Measurements from ENCODE around the gene MCEMP1. TPM values are rescaled to one million over a fixed set of nuclear protein-coding genes. Genes with fewer than 3 reads are reported as not detected.

The MCEMP1 gene
- total and polyA plus RNA-seq, 2 experiments from 2014 or later = not detected

- peaks cover 3% of the 10 kb centered on the region; the same call in 1 of the 3 replicates for H3K36me3 Mint-ChIP-seq (ENCODE audit: low read depth)
- peaks cover 20% of the 10 kb centered on the region for H3K27me3 Mint-ChIP-seq (ENCODE audit: insufficient read depth, low read depth, poor library complexity)
- Histone ChIP-seq H3K36me3 (ENCODE audit: insufficient read depth) (no peaks in the 10 kb centered on the region), H3K4me2 (no peak overlapping the region), H3K27ac (ENCODE audit: low read depth) (no peak overlapping the region), H3K4me1 (ENCODE audit: insufficient read depth) (no peaks in the 10 kb centered on the region), H3F3A (replicated peaks; ENCODE audit: low read depth) (no peaks in the 10 kb centered on the region), H4K20me1 (replicated peaks; ENCODE audit: insufficient read depth) (no peaks in the 10 kb centered on the region; the same call in 1 of the 2 replicates), H3K79me2 (replicated peaks; ENCODE audit: insufficient read depth) (no peaks in the 10 kb centered on the region), H3K4me3 (no peak overlapping the region), H2AFZ (no peak overlapping the region), H3K9me2 (ENCODE audit: insufficient read depth) (no peaks in the 10 kb centered on the region), H3K27me3 (ENCODE audit: insufficient read depth) (peaks cover 6% of the 10 kb centered on the region; the same call in 1 of the 2 replicates)
- no peak for TF ChIP-seq POLR2AphosphoS5 (IDR thresholded peaks at IDR 0.05; ENCODE audit: low read depth)
- TF ChIP-seq REST (IDR thresholded peaks at IDR 0.05; ENCODE audit: unreplicated experiment) = no peak
- no peak for TF ChIP-seq ZNF331 (CRISPR knock-in tag; IDR thresholded peaks at IDR 0.05; ENCODE audit: low read depth)
- no peak for TF ChIP-seq CREB1 (CRISPR knock-in tag; IDR thresholded peaks at IDR 0.05; ENCODE audit: low read depth)
- TF ChIP-seq, protein P1, sequence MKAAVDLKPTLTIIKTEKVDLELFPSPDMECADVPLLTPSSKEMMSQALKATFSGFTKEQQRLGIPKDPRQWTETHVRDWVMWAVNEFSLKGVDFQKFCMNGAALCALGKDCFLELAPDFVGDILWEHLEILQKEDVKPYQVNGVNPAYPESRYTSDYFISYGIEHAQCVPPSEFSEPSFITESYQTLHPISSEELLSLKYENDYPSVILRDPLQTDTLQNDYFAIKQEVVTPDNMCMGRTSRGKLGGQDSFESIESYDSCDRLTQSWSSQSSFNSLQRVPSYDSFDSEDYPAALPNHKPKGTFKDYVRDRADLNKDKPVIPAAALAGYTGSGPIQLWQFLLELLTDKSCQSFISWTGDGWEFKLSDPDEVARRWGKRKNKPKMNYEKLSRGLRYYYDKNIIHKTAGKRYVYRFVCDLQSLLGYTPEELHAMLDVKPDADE (IDR thresholded peaks at IDR 0.05) = no peak
- TF ChIP-seq JUNB (IDR thresholded peaks at IDR 0.05; ENCODE audit: unreplicated experiment) = no peak
- TF ChIP-seq ZNF114 (CRISPR knock-in tag; IDR thresholded peaks at IDR 0.05) = no peak
- no peak for TF ChIP-seq ZNF462 (CRISPR knock-in tag; IDR thresholded peaks at IDR 0.05)
- TF ChIP-seq EZH2 (IDR thresholded peaks at IDR 0.05; ENCODE audit: low read depth, unreplicated experiment) = no peak
- TF ChIP-seq EZH2phosphoT487 (IDR thresholded peaks at IDR 0.05; ENCODE audit: unreplicated experiment) = no peak
- TF ChIP-seq STAT1 (IDR thresholded peaks at IDR 0.05; ENCODE audit: unreplicated experiment) = no peak
- TF ChIP-seq, protein P2, sequence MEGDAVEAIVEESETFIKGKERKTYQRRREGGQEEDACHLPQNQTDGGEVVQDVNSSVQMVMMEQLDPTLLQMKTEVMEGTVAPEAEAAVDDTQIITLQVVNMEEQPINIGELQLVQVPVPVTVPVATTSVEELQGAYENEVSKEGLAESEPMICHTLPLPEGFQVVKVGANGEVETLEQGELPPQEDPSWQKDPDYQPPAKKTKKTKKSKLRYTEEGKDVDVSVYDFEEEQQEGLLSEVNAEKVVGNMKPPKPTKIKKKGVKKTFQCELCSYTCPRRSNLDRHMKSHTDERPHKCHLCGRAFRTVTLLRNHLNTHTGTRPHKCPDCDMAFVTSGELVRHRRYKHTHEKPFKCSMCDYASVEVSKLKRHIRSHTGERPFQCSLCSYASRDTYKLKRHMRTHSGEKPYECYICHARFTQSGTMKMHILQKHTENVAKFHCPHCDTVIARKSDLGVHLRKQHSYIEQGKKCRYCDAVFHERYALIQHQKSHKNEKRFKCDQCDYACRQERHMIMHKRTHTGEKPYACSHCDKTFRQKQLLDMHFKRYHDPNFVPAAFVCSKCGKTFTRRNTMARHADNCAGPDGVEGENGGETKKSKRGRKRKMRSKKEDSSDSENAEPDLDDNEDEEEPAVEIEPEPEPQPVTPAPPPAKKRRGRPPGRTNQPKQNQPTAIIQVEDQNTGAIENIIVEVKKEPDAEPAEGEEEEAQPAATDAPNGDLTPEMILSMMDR (conservative IDR thresholded peaks at IDR 0.05; ENCODE audit: low read depth in 2 of 2) = no peak
- TF ChIP-seq NANOG (IDR thresholded peaks at IDR 0.05; ENCODE audit: borderline replicate concordance) = no peak
- H3K9me3 Mint-ChIP-seq = no peaks in the 10 kb centered on the region
- no peak overlapping the region for H3K27ac Mint-ChIP-seq
- H3K4me1 Mint-ChIP-seq = peaks cover 1% of the 10 kb centered on the region; the same call in 1 of the 3 replicates
- no peak overlapping the region for H3K4me3 Mint-ChIP-seq
- DNase-seq (ENCODE audit: low spot score) (no peak), ATAC-seq (no peak)
Observed at GRCh38 chr19:7647156-7647555, 29.7 kb upstream of the MCEMP1 start.

Measured in GM23338 (cell line).